Measurements from ENCODE around the gene NUDT3.

GRCh38 chr6:34366639-34366921 lies 25.9 kb downstream of the NUDT3 start:
- TF ChIP-seq EZH2 (IDR thresholded peaks at IDR 0.05; ENCODE audit: insufficient read depth, low read length) (no peak), CTCF (IDR thresholded peaks at IDR 0.05; ENCODE audit: insufficient read depth, low read depth, low read length) (no peak)

All from astrocyte (in vitro differentiated cells and primary cell).